Measurements from ENCODE around the gene RND2. TPM values are rescaled to one million over a fixed set of nuclear protein-coding genes. Genes with fewer than 3 reads are reported as not detected.

Gene RND2
- total and polyA plus RNA-seq, 2 of the 13 experiments (the other 11 are each of a cell fraction or from before 2014, with no cell fraction given): 0.05 to 0.11 TPM

- H3K4me1 ChIP-seq (ENCODE audit: insufficient read depth, low read length): peaks cover 21% of the 10 kb centered on the region
- H3K9ac ChIP-seq (ENCODE audit: insufficient read depth, low read depth, low read length): no peak overlapping the region
- H4K20me1 ChIP-seq (ENCODE audit: insufficient read depth, low read length): no peaks in the 10 kb centered on the region
- H3K27ac ChIP-seq (ENCODE audit: extremely low read length, insufficient read depth, low read length): no peak overlapping the region
- CTCF ChIA-PET (ENCODE audit: low intra/inter-chr PET ratio, low total read pairs): no interaction called here
- DNase-seq (ENCODE audit: low spot score): no peak
- no TSS peak for BruUV-seq (replicated peaks)
- no peaks in the 10 kb centered on the region for H3K79me2 ChIP-seq (ENCODE audit: insufficient read depth, low read length)
- no peak overlapping the region for H2AFZ ChIP-seq (ENCODE audit: low read length)
- no peak for ATAC-seq
- peaks cover 29 to 81% of the 10 kb centered on the region in 2 experiments for H3K36me3 ChIP-seq (replicated peaks in 1 of 2; ENCODE audit: control insufficient read depth in 1 of 2, insufficient read depth in 2 of 2, low read length in 2 of 2)
- in situ Hi-C loops (cut with HindIII; ENCODE audit: extremely low pct_ligation_motif_present, low pct_unique_long_range_greater_than_20kb): loop anchor here (10.0 kb wide), 1 partner anchor 144 kb away; the partner anchor contains the start of gene AOC2
- POLR2A ChIA-PET: interaction anchor here (2.9 kb wide), 1 partner anchor 9 kb away, joined by 15 read pairs; the partner anchor contains the start of gene RPL27
- no peaks in the 10 kb centered on the region for H3K9me3 ChIP-seq (ENCODE audit: low read length)
- no peak overlapping the region for H3K4me2 ChIP-seq (ENCODE audit: low read depth, low read length)
- 92% methylated on average over 5 of the region's 5 CpGs for whole genome bisulfite sequencing (ENCODE audit: low lambda C conversion rate)
- intact Hi-C loops (cut with micrococcal nuclease; ENCODE audit: unreplicated experiment): no loop called here
- TF ChIP-seq FOXM1 (CRISPR knock-in tag; IDR thresholded peaks at IDR 0.05) (no peak), ZNF7 (CRISPR knock-in tag; IDR thresholded peaks at IDR 0.05) (no peak), HMG20B (CRISPR knock-in tag; conservative IDR thresholded peaks at IDR 0.05) (no peak), ZFAT (CRISPR knock-in tag; conservative IDR thresholded peaks at IDR 0.05) (no peak), ZNF737 (CRISPR knock-in tag; IDR thresholded peaks at IDR 0.05; ENCODE audit: borderline replicate concordance) (no peak), ZNF878 (CRISPR knock-in tag; IDR thresholded peaks at IDR 0.05) (no peak), KDM3A (CRISPR knock-in tag; IDR thresholded peaks at IDR 0.05; ENCODE audit: low read depth) (no peak), NR1H2 (CRISPR knock-in tag; IDR thresholded peaks at IDR 0.05; ENCODE audit: borderline replicate concordance, low read depth) (no peak), TCF12 (IDR thresholded peaks at IDR 0.05) (no peak), TCF12 (CRISPR knock-in tag; IDR thresholded peaks at IDR 0.05) (no peak), ZNF660 (CRISPR knock-in tag; IDR thresholded peaks at IDR 0.05; ENCODE audit: borderline replicate concordance, low read depth) (no peak), ZNF607 (CRISPR knock-in tag; IDR thresholded peaks at IDR 0.05; ENCODE audit: borderline replicate concordance) (no peak), ZNF280D (CRISPR knock-in tag; IDR thresholded peaks at IDR 0.05) (no peak), FOXO1 (CRISPR knock-in tag; IDR thresholded peaks at IDR 0.05) (no peak), SRF (IDR thresholded peaks at IDR 0.05; ENCODE audit: low read depth, low read length) (no peak), ZNF547 (CRISPR knock-in tag; IDR thresholded peaks at IDR 0.05) (no peak), ZHX1 (CRISPR knock-in tag; IDR thresholded peaks at IDR 0.05; ENCODE audit: low read depth) (no peak), ZNF3 (CRISPR knock-in tag; IDR thresholded peaks at IDR 0.05) (no peak)
- FAIRE-seq: no peak
- H3K27me3 ChIP-seq (ENCODE audit: control insufficient read depth in 1 of 2, insufficient read depth in 2 of 2, low read length in 2 of 2): no peaks in the 10 kb centered on the region
- H3K4me3 ChIP-seq (replicated peaks in 1 of 3; ENCODE audit: insufficient read depth in 1 of 3, low read depth in 2 of 3, low read length in 3 of 3): no peak overlapping the region
Observed at GRCh38 chr17:42989141-42989540, 35.9 kb upstream of the RND2 start.

Measured in HepG2 (cell line).